Endothelial cell of umbilical vein (primary cell): ENCODE measurements around the gene GAB2. TPM values are rescaled to one million over a fixed set of nuclear protein-coding genes. Genes with fewer than 3 reads are reported as not detected.

Source experiments
- BruUV-seq: library from RNA; stranded (reverse); fragments of 400-500 nt; replicated peaks from 2 replicates; lab custom pipeline; 2021; lab: Mats Ljungman, UMichigan
- CTCF ChIA-PET: fragments of 300-600, 350-600 bp; sonication (Branson Sonifier 250); formaldehyde crosslinking; loops from one replicate; lab custom pipeline; 2021; ENCODE audit warnings: antibody characterized with exemption, inconsistent platforms; lab: Charles Lee
- POLR2A ChIA-PET: fragments of 300-600, 350-600 bp; sonication (Branson Sonifier 250); formaldehyde crosslinking; loops from one replicate; lab custom pipeline; 2021; ENCODE audit warnings: antibody characterized with exemption, inconsistent platforms; lab: Charles Lee
- DNase-seq: peaks from one replicate; pipeline ENCODE4 v3.0.0-alpha.2; 2011; ENCODE audit warnings: low read depth, low spot score
- FAIRE-seq: peaks from 2 replicates; lab custom pipeline; 2011; peaks lifted over from hg19 to GRCh38; lab: Jason Lieb, UNC
- H2AFZ ChIP-seq: 2 replicates; pipeline ENCODE4 v1.6.0; 2012; ENCODE audit warnings: low read depth, low read length, control low read depth, inconsistent platforms
- H3K27ac ChIP-seq: 2 replicates; pipeline ENCODE4 v1.5.1; 2011; ENCODE audit warnings: low read depth, mild to moderate bottlenecking, control low read depth, low read length, moderate library complexity; ENCODE audit not compliant: insufficient read depth
- H3K27me3 ChIP-seq, 2 experiments: 2 replicates each; pipeline versions ENCODE4 v1.6.0 to v1.6.1; 2011; ENCODE audit warnings: low read length in 2 of 2, mixed read lengths in 1 of 2; ENCODE audit not compliant: control insufficient read depth in 2 of 2, insufficient read depth in 2 of 2
- H3K36me3 ChIP-seq, 2 experiments: 2 replicates in 1 of 2; 3 replicates in 1 of 2; pipeline ENCODE4 v1.5.1; 2011; ENCODE audit warnings: low read length in 2 of 2, mild to moderate bottlenecking in 1 of 2, moderate library complexity in 1 of 2; ENCODE audit not compliant: control insufficient read depth in 2 of 2, insufficient read depth in 2 of 2; ENCODE audit errors: extremely low read depth in 1 of 2
- H3K4me1 ChIP-seq: 3 replicates; pipeline ENCODE4 v1.5.1; 2011; ENCODE audit warnings: mild to moderate bottlenecking, low read length; ENCODE audit not compliant: control insufficient read depth, insufficient read depth; ENCODE audit errors: extremely low read depth
- H3K4me2 ChIP-seq: 2 replicates; pipeline ENCODE4 v1.6.1; 2011; ENCODE audit warnings: low read length, control low read depth, mixed read lengths; ENCODE audit not compliant: insufficient read depth
- H3K4me3 ChIP-seq, 3 experiments: fragments of 200-600 bp in 1 of 3; sonication (generic), shearing (Covaris generic) in 1 of 3; replicated peaks in 1 of 3; 2 replicates each; pipeline ENCODE4 v1.5.1; 2011 to 2016; ENCODE audit warnings: control low read depth in 3 of 3, low read length in 3 of 3, mild to moderate bottlenecking in 2 of 3, inconsistent platforms in 1 of 3, low read depth in 1 of 3, moderate library complexity in 1 of 3; ENCODE audit not compliant: insufficient read depth in 1 of 3
- H3K79me2 ChIP-seq: 2 replicates; pipeline ENCODE4 v1.6.0; 2012; ENCODE audit warnings: low read length, inconsistent platforms; ENCODE audit not compliant: control insufficient read depth, insufficient read depth
- H3K9ac ChIP-seq: replicated peaks from 2 replicates; pipeline ENCODE3; 2011; ENCODE audit warnings: low read length, control low read depth; ENCODE audit not compliant: insufficient read depth; ENCODE audit errors: extremely low read depth
- H3K9me1 ChIP-seq: replicated peaks from 3 replicates; pipeline ENCODE4 v1.6.0; 2011; ENCODE audit warnings: mild to moderate bottlenecking, low read length; ENCODE audit not compliant: control insufficient read depth, insufficient read depth; ENCODE audit errors: extremely low read depth
- H3K9me3 ChIP-seq: replicated peaks from 2 replicates; pipeline ENCODE4 v1.5.1; 2012; ENCODE audit warnings: low read length, inconsistent platforms; ENCODE audit not compliant: control insufficient read depth, insufficient read depth
- H4K20me1 ChIP-seq: replicated peaks from 2 replicates; pipeline ENCODE3; 2011; ENCODE audit warnings: mild to moderate bottlenecking, low read length; ENCODE audit not compliant: control insufficient read depth, insufficient read depth; ENCODE audit errors: extremely low read depth
- CTCF ChIP-seq, 2 donors: IDR thresholded peaks; 1 replicate in 1 of 2; 2 replicates in 1 of 2; pipeline ENCODE4 v1.5.1; 2011; ENCODE audit warnings: low read length in 2 of 2, mild to moderate bottlenecking in 2 of 2, moderate library complexity in 2 of 2, control low read depth in 1 of 2, inconsistent platforms in 1 of 2, low read depth in 1 of 2; ENCODE audit not compliant: insufficient read depth in 1 of 2; ENCODE audit errors: extremely low read depth in 1 of 2
- EZH2 ChIP-seq: IDR thresholded peaks from 2 replicates; pipeline ENCODE4 v1.6.1; 2012; ENCODE audit warnings: borderline replicate concordance, low read depth, mild to moderate bottlenecking, moderate library complexity, low read length, inconsistent platforms; ENCODE audit not compliant: severe bottlenecking
- FOS ChIP-seq: IDR thresholded peaks from 2 replicates; pipeline ENCODE4 v1.6.1; 2011; ENCODE audit warnings: mild to moderate bottlenecking, low read length, moderate library complexity, borderline replicate concordance; ENCODE audit not compliant: insufficient read depth
- GATA2 ChIP-seq: IDR thresholded peaks from 2 replicates; pipeline ENCODE4 v1.7.0; 2011; ENCODE audit warnings: low read depth, mild to moderate bottlenecking, moderate library complexity, mixed read lengths, low read length; ENCODE audit not compliant: insufficient read length, insufficient read depth
- JUN ChIP-seq: IDR thresholded peaks from 2 replicates; pipeline ENCODE4 v1.6.1; 2011; ENCODE audit warnings: borderline replicate concordance, low read depth; ENCODE audit not compliant: insufficient read length, insufficient read depth
- MAX ChIP-seq: IDR thresholded peaks from 2 replicates; pipeline ENCODE4 v1.6.1; 2011; ENCODE audit not compliant: insufficient read depth, insufficient read length
- MYC ChIP-seq: IDR thresholded peaks from one replicate; pipeline ENCODE4 v1.6.1; 2011; ENCODE audit warnings: mild to moderate bottlenecking, low read depth, low read length
- POLR2A ChIP-seq: IDR thresholded peaks from 2 replicates; pipeline ENCODE4 v1.6.1; 2012; ENCODE audit warnings: low read depth, mild to moderate bottlenecking, control low read depth, low read length
- POLR2AphosphoS5 ChIP-seq: IDR thresholded peaks from 2 replicates; pipeline ENCODE4 v1.6.1; 2012; ENCODE audit warnings: low read depth, mild to moderate bottlenecking, control low read depth, low read length, moderate library complexity; ENCODE audit not compliant: insufficient read depth
- dilution Hi-C: fragments of 300-500 bp; cut with MboI; formaldehyde crosslinking; loops from one replicate; pipeline ENCODE4 v1.15.0; 2019; ENCODE audit warnings: low sequenced_read_pairs; ENCODE audit not compliant: extremely low pct_ligation_motif_present
- intact Hi-C: fragments of 100-400 bp; cut with micrococcal nuclease; formaldehyde crosslinking; loops from one replicate; pipeline ENCODE4 v1.10.0; 2022
- polyA plus RNA-seq, 4 experiments: library from polyadenylated mRNA; depleted of rRNA in 3 of 4; stranded (reverse) in 3 of 4; unstranded in 1 of 4; fragments of >200 nt; gene quantifications; 2 replicates each; pipeline versions ENCODE4 v1.2.1 to v1.2.3, GENCODE V29; 2011 to 2012; ENCODE audit warnings: missing spikeins in 1 of 4
- total RNA-seq: library from RNA; stranded (reverse); gene quantifications from 2 replicates; pipeline ENCODE4 v1.2.3, GENCODE V29; 2021

The GAB2 gene
- total and polyA plus RNA-seq, 2 donors (not counting 3 experiments of a cell fraction or from before 2014, with no cell fraction given) = 19.6 to 39.6 TPM

GRCh38 chr11:78241475-78241874, 176.1 kb downstream of the GAB2 start:
- Histone ChIP-seq H3K9ac (no peak overlapping the region), H3K4me1 (peaks cover 3% of the 10 kb centered on the region), H3K27ac (no peak overlapping the region), H3K27me3 (no peaks in the 10 kb centered on the region), H3K79me2 (peaks cover 4% of the 10 kb centered on the region), H4K20me1 (no peaks in the 10 kb centered on the region), H3K4me3 (no peak overlapping the region), H3K9me3 (no peaks in the 10 kb centered on the region), H3K9me1 (no peaks in the 10 kb centered on the region), H3K4me2 (no peak overlapping the region), H2AFZ (no peak overlapping the region), H3K36me3 (no peaks in the 10 kb centered on the region)
- ChIA-PET POLR2A (no interaction called here), CTCF (interaction anchor here (1.0 kb wide), 1 partner anchor 13 kb away, joined by 4 read pairs; no protein-coding TSS in a partner anchor)
- no TSS peak for BruUV-seq
- TF ChIP-seq EZH2 = no peak
- TF ChIP-seq CTCF (IDR thresholded peaks at IDR 0.05; ENCODE audit: extremely low read depth in 1 of 2, insufficient read depth in 1 of 2, low read depth in 1 of 2, low read length in 2 of 2) = no peak
- no peak for TF ChIP-seq GATA2
- no peak for TF ChIP-seq POLR2A
- no peak for TF ChIP-seq FOS
- no peak for TF ChIP-seq MYC
- no peak for TF ChIP-seq JUN
- no peak for TF ChIP-seq MAX
- no peak for TF ChIP-seq POLR2AphosphoS5
- intact Hi-C loops = no loop called here
- FAIRE-seq (no peak), DNase-seq (no peak)
- dilution Hi-C loops = no loop called here
